HG02610 (cell line): ENCODE data around the gene QARS1.

Experiments used
- ATAC-seq: cut with Tn5 transposase; IDR thresholded peaks from one replicate; pipeline ENCODE4 v1.9.1; 2021; ENCODE audit warnings: mild to moderate bottlenecking, moderate library complexity; ENCODE audit not compliant: unreplicated experiment

The QARS1 gene

GRCh38 chr3:49104427-49105291 is at the start of gene QARS1:
Gene QARS1, minus strand, starts transcription at chr3:49104757. Its CDS starts 24 bp downstream, at chr3:49104733.
- peak; percentile 89 for ATAC-seq

DNA sequence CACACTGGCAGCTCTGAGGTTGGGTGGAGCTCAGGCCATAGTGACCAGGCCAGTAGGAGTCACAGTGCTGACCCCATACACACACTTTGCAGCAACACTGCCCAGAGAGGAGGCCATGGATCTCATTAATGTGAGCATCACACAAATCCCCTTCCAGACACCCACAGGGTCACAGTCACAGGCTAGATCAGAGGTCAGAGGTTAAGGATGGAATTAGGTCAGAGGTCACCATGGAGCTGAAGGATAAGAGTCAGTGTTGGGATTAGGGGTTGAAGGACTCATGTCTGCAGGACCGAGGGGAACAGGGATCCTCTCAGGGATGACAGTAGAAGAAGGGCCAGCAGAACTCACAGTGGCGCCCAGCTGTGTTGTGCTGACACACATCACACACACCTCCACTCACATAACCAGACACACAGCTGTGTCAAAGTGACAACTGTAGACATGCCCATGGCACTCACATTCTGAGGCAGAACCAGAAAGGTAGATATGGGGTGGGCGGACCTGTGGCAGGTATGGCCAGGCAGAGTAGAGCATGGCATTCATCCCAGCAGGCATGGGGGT is 48.9 kb upstream of the QARS1 start:
- no peak for ATAC-seq

DNA sequence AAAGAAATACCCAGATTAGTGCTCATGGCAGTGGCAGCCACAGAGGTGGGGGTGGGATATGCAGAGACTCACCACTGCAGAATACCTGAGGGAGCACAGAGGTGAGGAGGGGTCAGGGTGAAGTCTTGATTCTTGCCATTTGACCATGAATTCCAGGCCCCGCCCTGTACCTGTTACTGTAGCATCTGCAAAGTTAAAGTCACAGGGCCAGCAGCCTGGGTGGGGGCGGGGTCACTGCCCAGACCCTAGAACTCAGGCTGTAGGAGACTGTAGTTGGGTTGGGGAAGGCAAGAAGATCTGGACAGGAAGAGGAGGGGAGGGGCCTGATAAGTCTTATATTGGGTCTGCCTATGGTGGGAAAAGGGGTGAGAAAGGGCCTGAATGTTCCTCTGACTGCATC is 47.1 kb upstream of the QARS1 start:
- ATAC-seq: no peak

DNA sequence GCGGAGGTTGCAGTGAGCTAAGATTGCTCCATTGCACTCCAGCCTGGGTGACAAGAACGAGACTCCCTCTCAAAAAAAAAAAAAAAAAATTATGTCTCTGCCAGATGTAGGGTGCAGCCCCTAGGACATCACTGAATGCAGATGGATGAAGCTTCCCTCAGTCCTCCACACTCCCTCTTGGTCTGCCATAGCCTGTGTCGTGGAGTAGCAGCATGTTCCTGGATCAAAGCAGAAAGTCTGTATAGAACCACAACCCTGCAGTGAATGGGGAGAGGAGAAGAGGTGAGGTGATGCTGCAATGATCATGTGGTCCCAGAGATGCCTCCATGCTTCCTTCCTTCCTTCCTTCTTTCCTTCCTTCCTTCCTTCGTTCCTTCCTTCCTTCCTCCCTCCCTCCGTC is 43.6 kb upstream of the QARS1 start:
- ATAC-seq: no peak

DNA sequence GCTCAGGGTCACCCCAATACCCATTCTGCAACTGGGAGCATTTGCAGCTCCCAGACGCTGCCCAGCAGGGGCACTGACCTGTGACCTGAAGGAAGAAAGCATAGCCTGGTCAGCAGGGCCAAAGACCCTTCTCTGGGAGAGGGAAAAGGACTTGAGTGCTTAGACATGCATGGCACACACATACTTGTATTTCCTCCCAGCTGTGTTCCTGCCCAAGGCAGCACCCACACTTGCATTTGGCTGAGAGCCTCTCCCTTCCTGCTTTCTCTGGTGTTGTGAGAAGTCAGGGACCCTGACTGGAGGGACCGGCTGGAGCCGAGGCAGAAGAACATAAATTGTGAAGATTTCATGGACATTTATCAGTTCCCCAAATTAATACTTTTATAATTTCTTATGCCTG is 35.5 kb upstream of the QARS1 start:
- ATAC-seq: no peak

GRCh38 chr3:49135499-49135898 is 30.9 kb upstream of the QARS1 start:
- ATAC-seq: no peak

GRCh38 chr3:49134471-49135265 is 30.1 kb upstream of the QARS1 start:
- no peak for ATAC-seq

GRCh38 chr3:49133226-49133951 is 28.8 kb upstream of the QARS1 start:
- ATAC-seq: no peak

DNA sequence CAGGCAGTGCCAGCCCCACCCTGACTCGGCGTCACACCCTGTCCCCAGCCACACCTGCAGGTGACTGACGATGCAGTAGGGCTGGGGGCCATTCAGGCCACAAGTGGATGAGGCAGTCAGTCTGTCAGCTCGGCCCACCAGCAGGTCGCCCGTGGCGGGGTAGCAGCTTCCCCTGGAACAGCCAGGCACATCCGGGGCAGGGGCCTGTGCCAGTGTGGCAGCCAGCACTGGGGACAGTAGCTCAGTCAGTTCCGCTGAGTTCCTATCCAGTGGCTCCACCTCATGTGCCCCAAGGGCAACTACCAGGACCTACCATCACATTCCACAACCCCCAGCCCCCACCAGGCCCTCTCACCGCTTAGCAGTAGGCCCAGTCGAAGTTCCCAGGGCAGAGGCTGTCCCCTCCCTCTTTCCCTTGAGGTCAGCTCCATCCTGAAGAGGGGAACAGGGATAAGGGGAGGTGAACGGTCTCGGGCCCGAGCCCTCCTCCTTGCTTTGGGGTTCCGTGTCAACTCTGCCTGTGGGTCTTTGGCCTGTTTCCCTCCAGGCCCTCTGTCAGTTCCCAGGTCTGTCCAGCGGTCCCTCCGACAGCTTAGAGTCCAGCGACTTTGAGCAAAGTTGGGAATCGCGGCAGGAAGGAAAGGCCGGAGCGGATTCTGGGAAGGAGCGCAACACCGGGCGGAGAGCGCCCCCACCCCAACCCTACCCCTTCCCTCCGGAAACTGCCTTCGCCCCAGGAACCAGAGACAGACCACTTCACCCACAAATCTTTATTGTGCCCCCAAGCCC is 28.1 kb upstream of the QARS1 start, which contains the start of gene LAMB2:
LAMB2 (minus strand) TSS at position 614 of the 789 bp plus-strand sequence; CDS start at position 431, 183 bp downstream.
- ATAC-seq: no peak

DNA sequence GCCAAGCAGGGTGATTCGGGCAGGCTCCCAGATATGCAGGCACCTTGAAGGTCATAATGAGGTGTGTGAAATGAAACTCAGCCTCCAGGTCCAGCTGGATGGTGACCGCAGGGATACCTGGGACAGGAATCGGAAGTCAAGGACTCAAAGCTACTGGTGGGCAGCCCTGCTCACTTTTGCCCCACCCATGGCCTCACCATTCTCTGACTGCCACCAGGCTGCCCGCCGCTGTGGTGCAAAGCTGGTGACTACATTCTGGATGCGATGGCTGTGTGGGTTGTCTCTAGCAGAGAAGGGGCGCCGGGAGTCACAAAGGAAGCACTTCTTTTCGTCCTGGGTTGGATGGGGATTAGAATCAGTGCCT is 27.5 kb upstream of the QARS1 start:
- ATAC-seq: no peak

DNA sequence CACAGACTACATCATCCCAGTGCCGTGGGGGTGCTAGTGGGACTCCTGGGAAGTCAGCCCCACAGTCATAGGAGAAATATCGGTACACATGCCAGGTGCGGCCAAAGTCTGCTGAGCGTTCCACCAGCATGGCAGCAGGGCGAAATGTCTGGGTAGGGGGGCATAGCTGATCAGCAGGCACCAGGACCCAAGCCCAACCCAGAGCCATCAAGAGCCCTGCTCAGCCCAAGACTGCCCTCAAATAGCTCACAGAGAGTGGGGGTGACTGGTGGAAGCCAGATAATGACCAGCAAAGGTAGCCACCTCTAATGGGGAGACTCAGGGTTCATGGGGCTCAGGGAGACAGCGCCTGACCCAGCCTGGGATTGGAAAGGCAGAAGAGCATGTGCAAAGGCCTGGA is 27.0 kb upstream of the QARS1 start:
- ATAC-seq: no peak

DNA sequence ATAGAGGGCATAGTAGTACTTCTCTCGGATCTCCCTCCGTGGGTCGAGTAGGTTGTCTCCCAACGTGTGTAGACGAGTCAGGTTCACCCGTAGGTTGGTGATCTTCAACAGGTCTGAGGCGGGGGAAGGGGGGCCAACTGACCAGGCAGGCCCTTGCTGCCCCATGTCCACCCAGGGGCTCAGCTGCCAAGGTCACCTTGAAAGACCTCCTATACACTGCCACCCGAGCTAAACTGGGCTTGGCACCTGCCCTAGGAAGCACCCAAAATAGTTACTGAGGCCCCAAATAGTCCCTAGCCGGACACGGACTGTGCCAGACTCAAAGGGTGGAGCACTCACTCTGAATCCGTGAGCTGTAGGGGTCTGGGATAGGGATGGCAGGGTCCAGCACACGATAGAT is 26.5 kb upstream of the QARS1 start:
- no peak for ATAC-seq

DNA sequence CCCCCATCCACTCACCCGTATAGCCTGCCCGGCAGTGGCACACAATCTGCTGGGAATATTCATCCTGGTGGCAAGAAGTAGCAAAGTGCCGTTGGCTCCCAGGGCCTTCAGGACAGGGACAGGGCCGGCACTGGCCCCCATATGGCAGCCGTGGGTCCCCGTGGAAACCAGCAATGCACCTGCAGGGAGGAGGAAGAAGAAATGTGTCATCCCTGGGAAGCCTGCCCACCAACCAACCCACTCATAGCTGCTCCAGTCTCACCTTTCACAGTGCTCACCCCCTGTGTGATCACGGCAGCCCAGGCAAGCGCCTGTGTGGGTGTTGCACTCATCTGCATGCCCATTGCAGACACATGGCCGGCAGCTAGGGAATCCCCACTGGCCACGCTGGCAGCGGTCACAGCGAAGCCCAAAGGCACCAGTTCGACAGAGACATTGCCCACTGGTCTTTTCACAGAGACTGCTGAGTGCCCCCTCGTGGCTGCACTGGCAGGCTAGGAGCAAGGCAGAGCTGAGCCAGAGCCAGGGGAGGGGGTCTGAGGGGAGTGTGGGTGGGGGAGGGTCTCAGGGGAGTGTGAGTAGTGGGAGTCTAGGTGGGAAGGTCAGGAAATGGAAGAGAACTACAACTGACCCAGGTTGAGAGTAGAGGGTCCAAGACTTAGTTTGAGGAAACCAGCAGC is 20.6 kb upstream of the QARS1 start:
- no peak for ATAC-seq

DNA sequence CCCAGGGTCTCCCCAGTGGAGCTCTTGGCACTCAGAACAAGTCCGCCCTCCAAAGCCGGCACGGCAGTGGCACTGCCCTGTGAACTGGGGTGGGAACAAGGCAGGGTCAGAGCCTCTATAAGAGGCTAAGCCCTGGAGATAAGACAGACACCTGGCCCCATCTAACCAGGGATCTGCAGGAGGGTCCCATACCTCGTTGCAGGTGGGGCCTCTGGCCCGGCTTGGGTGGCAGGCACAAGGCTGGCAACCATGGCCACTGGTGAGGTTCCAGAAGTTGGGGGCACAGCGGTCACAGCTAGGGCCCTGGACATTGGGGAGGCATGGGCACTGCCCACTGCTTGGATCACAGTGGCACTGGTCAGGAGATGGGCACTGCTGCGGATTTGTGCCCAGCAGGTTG is 19.6 kb upstream of the QARS1 start:
- no peak for ATAC-seq

DNA sequence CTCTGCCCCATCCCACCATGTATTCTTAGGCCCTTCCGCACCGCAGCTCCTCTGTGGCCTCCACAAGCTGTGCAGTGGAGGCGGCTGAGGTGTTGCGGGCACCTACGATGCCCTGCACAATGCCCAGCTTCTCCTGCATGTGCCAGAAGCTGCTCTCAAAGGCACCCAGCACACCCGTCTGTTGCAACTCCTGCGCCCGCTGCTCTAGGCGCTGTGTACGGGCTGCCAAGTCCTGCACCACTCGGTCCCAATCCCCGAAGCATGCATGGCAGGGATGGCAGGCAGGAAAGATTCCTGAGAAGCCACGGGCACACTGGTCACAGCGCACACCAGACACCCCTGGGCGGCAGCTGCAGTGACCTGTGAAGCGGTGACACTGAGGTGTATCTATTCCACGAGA is 19.1 kb upstream of the QARS1 start:
- ATAC-seq: no peak

GRCh38 chr3:49122886-49123545 is 18.5 kb upstream of the QARS1 start:
- no peak for ATAC-seq

- ATAC-seq: no peak
These were observed 17.9 kb upstream of the QARS1 start for GRCh38 chr3:49122451-49122850.

DNA sequence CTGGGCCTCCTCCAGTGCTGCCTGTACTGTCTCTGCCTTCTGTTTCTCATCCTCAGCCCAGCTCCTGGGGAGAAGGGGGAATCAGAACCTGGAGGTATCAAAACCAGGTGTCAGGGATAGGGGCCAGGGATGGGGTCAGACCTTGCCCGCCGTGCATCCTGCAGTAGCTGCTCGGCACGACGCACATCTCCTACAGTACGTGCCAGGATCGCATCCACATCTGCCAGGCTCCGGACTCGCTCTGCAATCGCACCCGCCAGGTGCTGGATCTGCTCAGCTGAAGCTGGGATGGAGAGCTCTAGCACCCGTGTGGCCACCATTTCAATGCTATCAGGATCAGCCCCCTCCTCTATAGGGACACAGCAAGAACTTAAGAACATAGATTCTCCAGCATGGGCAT is 17.5 kb upstream of the QARS1 start:
- ATAC-seq: no peak

- ATAC-seq: no peak
These were observed 16.7 kb upstream of the QARS1 start for GRCh38 chr3:49121132-49121736.
